ENCODE data around the gene CTAGE15.
"Not testable (repeated sequence)": the region's sequence is repeated elsewhere in the genome, so short reads cannot be mapped to it uniquely, and the experiment has no call there.

CTAGE15 gene

DNA sequence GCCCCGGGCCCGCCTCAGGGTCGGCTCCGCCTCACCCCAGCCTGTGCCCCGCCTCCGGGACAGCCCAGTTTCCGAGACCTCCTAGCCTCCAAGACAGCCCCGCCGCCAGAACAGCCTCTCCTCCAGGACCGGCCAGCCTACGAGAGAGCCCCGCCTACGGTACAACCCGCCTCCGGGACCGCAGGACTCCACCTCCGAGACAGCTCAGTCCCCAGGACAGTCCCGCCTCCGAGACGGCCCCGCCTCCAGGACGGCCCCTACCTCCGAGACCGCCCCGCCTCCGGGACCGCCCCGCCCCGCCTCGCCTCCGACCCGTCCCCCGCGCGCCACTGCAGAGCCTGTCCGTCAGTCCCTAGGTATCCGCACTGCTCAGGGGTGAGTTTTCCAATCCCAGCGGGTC is 49.0 kb downstream of the CTAGE15 start, which contains the start of gene TCAF2:
TCAF2 (plus strand) TSS at position 329 of the 400 bp plus-strand sequence.
- intact Hi-C loops (cut with DNase I), result not testable (repeated sequence)
- DNase-seq, result peak in 19 of 42 donors; percentile 46 to 87 (median 70)

- DNase-seq; intact Hi-C loops (cut with DNase I): not testable (repeated sequence)
Observed at GRCh38 chr7:143621175-143621574, 49.6 kb downstream of the CTAGE15 start.

DNA sequence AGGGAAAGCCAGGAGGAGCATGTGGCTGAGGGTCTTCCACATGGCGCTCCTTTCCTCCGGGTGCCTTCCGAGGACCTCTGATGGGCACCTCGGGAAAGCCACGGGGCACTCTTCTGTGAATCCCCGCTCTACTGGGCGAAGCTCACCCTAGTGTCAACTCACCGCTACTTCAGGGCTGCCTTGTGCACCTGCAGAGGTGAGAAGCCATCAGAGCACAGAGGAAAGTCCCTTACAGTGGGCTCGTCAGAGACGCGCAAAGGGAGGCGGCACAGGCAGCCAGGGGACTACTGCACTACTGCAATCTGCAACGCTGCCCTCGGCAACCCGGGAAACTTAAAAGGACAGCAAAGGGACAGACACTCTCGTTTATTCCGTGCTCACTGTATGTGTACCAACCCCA is 50.5 kb downstream of the CTAGE15 start:
- DNase-seq; intact Hi-C loops (cut with DNase I): not testable (repeated sequence)
